OCI-LY1 (cell line): ENCODE results near the gene PTPRD.

Experiments
- EZH2 ChIP-seq: fragments of 200-600 bp; sonication (generic), shearing (Covaris generic); IDR thresholded peaks from 2 replicates; pipeline ENCODE4 v1.8.0; 2017; ENCODE audit warnings: borderline replicate concordance, mixed run types, mild to moderate bottlenecking, antibody characterized with exemption, low read length, moderate library complexity, mixed read lengths
- TF ChIP-seq, protein P1 (sequence below): fragments of 200-600 bp; sonication (generic), shearing (Covaris generic); IDR thresholded peaks from 2 replicates; pipeline ENCODE4 v1.5.1; 2017; ENCODE audit warnings: mild to moderate bottlenecking, antibody characterized with exemption, low read length, moderate library complexity, mixed read lengths

DNA sequence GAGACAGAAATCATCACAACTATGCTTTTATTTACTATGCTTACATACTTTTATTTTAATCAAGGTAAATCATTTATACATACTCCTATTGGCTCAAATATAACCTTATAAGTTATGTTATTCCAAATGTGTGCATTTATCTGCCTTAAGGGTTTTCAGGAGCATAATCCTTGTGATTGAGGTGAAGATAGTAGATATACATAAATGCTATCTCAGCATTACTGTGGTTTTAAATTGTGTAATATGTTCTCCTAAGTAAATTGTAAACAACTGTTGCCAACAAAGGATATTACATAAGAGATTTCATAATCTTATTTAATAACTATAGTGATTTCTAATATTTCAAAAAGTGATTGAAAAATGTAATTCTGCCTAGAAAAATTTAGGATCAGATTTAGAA lies 1438.4 kb downstream of the PTPRD start:
- TF ChIP-seq, protein P1, sequence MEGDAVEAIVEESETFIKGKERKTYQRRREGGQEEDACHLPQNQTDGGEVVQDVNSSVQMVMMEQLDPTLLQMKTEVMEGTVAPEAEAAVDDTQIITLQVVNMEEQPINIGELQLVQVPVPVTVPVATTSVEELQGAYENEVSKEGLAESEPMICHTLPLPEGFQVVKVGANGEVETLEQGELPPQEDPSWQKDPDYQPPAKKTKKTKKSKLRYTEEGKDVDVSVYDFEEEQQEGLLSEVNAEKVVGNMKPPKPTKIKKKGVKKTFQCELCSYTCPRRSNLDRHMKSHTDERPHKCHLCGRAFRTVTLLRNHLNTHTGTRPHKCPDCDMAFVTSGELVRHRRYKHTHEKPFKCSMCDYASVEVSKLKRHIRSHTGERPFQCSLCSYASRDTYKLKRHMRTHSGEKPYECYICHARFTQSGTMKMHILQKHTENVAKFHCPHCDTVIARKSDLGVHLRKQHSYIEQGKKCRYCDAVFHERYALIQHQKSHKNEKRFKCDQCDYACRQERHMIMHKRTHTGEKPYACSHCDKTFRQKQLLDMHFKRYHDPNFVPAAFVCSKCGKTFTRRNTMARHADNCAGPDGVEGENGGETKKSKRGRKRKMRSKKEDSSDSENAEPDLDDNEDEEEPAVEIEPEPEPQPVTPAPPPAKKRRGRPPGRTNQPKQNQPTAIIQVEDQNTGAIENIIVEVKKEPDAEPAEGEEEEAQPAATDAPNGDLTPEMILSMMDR, result no peak
- no peak for TF ChIP-seq EZH2
